Muscle of arm (tissue), 12 donors: ENCODE measurements around the gene RTN1. TPM values are rescaled to one million over a fixed set of nuclear protein-coding genes. Genes with fewer than 3 reads are reported as not detected.

Source experiments
- DNase-seq: peaks from one replicate; pipeline ENCODE4 v3.0.0-alpha.2; 2013
- polyA plus RNA-seq, 12 donors: library from polyadenylated mRNA; unstranded; fragments of 120-200 nt; gene quantifications; one replicate each; pipeline ENCODE4 v1.2.1, GENCODE V29; 2013; ENCODE audit not compliant: insufficient read length in 12 of 12

The RTN1 gene
- polyA plus RNA-seq, 12 donors, result 1.7 to 6.4 (median 2.4) TPM; not detected in 1

DNA sequence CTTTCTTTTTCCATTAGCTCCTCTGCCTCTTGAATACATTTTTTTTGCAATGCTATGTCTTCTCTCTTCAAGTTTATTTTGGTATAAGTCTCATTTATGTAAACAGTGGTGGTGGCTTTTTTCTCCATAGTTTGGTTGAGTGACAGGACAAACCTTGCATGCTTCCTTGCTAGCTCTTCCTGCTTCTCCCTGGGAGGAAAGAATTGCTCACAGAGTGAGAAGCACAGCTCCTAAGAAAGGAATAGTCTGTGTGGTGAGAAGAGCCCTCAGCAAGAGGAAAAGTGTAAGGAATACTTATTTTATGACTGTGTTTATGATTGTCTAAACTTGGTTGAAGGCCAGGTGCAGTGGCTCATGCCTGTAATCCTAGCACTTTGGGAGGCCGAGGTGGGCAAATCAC is 305.5 kb downstream of the RTN1 start:
- DNase-seq, result no peak

DNA sequence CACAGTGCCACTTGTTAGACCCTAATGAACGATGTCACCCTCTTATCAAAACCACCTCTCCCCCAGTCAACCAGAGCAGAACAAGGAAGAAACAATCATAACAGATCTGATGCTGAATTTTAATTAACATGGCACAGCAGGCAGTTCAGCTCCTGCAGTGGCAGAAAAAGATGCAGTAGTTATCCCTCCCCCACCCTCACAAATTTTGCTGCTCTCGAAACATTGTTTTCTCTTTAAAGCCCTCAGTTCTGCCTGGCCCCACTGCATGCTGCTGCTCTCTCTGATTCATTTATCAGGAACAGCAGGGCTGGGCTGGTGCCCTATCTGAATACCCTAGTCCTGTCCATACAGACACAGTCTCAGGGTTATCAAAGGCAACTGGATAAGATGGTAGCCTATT is 306.2 kb downstream of the RTN1 start:
- no peak for DNase-seq

DNA sequence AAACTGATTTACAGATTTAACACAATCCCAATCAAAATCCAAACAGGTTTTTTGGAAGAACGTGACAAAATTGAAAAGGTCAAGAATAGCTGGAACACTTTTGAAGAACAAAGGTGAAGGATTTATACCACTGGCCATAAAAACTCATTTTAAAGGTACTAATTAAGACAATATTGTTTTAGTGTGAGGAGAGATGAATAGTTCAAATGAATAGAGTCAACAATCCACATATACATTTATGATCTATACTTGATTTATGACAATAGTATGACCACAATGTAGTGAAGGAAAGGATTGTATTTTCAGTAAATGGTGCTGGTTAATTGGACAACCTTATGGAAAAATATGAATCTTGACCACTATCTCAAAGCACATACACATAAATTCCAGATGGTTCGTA is 323.3 kb downstream of the RTN1 start:
- no peak for DNase-seq

Other genes starting within 250 kb of the RTN1 start
- under 1 TPM in 9 of 12 donors, not detected in 3; 0.13 to 0.82 (median 0.31) TPM for gene LRRC9, start 49.4 kb upstream of the RTN1 start, polyA plus RNA-seq
- 10 to 100 TPM in 11 of 12 donors, not detected in 1; 41.8 to 74.2 (median 59.2) TPM for gene PCNX4, start 221.1 kb upstream of the RTN1 start, polyA plus RNA-seq